Measurements from ENCODE around the gene UBE2D2.

The UBE2D2 gene

GRCh38 chr5:139648205-139649081 is 87.3 kb downstream of the UBE2D2 start, which contains the start of gene CXXC5:
CXXC5 (plus strand) TSS chr5:139648349; CDS start chr5:139680524, 32,175 bp downstream.
- peak; percentile 68 to 75 for DNase-seq (ENCODE audit: low read depth in 2 of 2)

DNA sequence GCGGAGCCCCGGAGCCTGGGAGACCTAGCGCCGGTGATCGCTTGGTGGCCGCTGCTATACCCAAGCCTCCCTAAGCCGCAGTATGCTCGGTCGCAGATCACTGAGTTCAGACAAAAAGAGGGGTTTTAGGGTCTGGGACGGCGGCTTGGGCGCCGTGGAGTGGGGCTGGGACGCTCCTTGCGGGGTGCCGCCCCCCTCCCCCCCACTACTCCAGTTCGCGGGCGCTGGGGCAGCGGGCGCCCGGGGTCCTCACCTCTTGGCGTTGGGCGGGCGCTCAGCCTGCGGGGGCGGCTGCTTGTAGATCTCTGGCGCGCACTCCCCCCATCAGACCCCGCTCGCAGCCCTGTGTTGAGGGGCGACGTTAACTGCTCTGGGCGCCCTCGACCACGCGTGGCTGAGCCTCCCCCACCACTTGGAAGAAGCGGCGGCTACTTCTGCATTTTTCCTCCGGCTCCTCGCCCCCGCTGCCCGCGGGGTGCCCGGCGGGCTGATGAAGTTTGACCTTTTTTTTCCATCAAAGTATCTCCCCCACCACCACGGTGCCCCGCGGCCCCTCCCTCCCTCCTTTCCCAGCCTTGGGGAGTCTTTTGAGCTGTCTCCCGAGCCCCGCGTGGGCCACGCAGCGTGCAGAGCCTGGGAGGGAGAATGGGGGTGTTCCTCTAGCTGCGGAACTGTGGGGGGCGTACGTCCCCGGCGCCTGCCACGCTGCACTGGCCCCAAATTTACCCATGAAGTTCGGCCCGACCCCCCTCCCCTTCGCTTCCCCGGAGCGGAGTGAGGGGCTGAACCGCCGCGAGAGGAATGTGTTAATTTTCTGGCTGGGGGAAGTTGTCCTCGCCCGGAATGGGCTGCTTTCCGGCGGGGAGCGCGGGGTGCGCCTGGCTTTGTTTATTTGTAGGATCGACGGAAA is 88.2 kb downstream of the UBE2D2 start:
- DNase-seq (ENCODE audit: low read depth in 2 of 2) = no peak

- DNase-seq (ENCODE audit: low read depth in 2 of 2) = no peak
These were observed 89.0 kb downstream of the UBE2D2 start for GRCh38 chr5:139650031-139650688.

DNA sequence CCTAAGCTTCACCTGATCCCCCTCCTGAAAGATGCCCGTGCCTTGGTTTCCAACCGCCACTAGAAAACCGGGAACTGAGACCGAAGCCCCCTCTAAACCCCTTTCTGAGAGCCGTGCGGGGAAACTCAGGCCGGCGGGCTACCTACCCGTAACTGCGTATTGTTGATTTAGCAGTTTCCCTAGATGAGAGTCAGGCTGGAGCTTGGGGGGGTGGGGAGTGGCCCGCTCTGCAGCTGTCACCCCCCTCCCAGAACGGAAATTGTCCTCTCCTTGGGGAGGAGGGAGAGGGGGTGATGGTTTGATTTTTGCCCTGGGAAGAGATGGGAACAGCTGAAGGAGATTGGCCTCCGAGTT is 89.5 kb downstream of the UBE2D2 start:
- DNase-seq (ENCODE audit: low read depth in 2 of 2) = no peak

- no peak for DNase-seq (ENCODE audit: low read depth in 2 of 2)
These were observed 90.1 kb downstream of the UBE2D2 start for GRCh38 chr5:139651043-139651834.

- DNase-seq (ENCODE audit: low read depth in 2 of 2) = peak; percentile 55 to 65
These were observed 91.0 kb downstream of the UBE2D2 start for GRCh38 chr5:139651853-139652787.

- no peak for DNase-seq (ENCODE audit: low read depth in 2 of 2)
These were observed 91.7 kb downstream of the UBE2D2 start for GRCh38 chr5:139652788-139653241.

- DNase-seq (ENCODE audit: low read depth in 2 of 2) = no peak
These were observed 92.5 kb downstream of the UBE2D2 start for GRCh38 chr5:139653616-139654015.

GRCh38 chr5:139654464-139654863 is 93.3 kb downstream of the UBE2D2 start:
- DNase-seq (ENCODE audit: low read depth in 2 of 2) = no peak

- DNase-seq (ENCODE audit: low read depth in 2 of 2) = no peak
These were observed 93.8 kb downstream of the UBE2D2 start for GRCh38 chr5:139654871-139655491.

DNA sequence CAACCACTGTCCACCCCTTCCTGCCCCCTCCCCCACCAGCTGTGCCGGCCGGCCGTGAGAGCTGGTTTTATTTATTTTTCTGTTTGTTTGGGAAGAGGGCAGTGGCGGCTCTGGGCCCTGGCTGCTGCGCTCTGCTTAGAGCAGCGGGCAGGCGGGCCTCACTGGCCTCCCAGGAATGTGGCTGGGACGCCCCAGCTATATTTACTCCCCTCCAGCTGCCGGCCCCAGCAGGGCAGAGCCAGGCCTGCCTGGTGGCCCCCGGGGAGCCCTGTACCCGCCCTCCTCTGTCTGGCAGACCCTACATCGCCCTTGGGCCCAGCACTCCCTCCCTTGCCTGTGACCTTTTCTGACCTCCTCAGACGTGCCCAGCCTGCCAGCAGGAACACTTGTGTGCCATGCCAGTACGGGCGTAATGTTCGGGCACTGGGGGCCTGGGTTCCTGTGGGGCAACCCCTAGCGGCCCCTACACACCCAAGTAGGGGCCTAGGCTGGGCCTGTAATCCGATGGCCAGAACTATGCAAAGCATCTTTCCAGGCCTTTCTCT is 94.7 kb downstream of the UBE2D2 start:
- DNase-seq (ENCODE audit: low read depth in 2 of 2) = no peak

DNA sequence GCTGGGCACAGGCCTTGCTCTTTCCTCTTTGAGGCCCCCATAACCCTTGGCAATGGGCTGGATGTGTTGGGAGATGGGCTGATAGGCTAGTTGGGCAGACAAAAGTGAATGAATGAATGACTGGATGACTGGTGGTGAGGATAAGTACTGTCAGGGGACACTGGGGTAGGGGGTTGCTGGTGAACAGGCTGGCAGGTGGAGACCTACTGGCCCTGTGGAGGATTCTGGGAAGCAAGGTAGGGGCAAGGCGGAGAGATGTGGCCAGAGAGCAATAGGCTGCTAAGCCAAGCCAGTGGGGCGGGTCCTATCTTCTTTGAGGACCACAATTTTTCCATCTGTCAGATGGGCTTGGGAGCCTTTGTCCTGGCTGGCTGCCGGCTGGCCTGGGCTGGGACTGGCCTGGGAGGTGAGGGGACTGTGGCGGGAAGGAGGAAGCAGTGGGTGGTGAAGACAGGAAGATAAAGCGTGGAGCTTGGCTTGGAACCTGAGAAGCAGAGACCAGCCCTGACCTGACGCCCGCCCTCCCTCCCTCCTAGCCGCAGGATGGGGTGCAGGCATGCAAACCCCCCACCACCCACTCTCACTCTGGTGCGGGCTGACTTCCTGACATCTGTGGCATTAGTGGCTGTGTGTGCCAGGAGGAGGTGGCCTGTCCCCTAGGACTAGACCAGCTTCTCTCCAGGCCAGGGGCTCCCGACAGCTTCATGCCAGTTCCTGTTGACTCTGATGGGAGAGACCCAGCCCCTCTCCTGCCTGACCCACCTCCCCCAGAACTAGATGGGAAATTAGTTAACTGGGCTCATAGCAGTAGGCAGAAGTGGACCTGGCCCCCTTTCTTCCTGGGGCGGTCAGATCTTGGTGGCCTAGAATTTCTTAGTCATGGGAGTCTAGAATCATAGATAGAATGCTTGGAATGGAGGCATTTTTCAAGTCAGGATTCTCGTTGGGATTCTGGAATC is 96.5 kb downstream of the UBE2D2 start:
- DNase-seq (ENCODE audit: low read depth in 2 of 2) = no peak

GRCh38 chr5:139658501-139658927 is 97.4 kb downstream of the UBE2D2 start:
- no peak for DNase-seq (ENCODE audit: low read depth in 2 of 2)

GRCh38 chr5:139658928-139659667 is 98.0 kb downstream of the UBE2D2 start:
- DNase-seq (ENCODE audit: low read depth in 2 of 2) = no peak

- no peak for DNase-seq (ENCODE audit: low read depth in 2 of 2)
These were observed 98.6 kb downstream of the UBE2D2 start for GRCh38 chr5:139659695-139660101.

DNA sequence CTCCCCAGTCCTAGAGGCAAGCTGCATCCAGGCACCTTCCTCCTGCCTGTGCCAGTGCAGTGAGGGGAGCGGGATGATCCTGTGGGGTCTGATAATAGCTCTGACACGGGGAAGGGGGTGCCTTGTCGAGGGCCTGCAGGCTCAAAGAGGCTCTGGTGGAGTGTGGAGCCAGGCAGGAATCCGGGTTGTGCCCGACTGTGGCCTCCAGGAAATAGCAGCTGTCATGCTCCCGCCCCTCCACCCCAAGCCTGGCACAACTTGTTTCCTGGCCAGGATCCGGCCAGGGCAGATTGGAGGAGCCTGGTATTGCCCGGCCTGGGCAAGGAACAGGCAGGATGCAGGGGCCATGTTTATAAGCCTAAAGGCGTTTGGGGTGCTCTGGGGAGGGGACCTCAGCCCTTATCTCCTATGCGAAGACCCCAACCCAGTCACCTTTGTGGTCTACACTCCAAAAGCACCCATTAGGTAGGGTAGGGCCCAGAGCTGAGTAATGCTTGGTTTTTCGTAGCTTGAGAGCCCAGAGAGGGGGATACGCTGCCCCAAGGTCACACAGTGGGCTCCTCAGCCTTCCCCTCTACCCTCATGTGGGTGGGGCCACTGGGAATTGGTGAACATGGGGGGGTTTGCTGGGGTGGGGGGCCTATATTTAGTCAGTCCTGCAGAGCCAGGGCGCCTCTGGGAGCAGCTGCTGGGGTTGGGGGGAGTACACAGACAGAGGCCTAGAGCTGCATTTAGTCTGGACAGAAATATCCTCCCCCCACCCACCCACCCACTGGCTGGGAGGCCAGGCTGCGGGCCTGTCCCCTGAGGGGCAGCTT is 99.2 kb downstream of the UBE2D2 start:
- DNase-seq (ENCODE audit: low read depth in 2 of 2) = no peak

Measured in fibroblast of skin of left quadriceps (primary cell).